Keratinocyte (primary cell): ENCODE measurements around the gene HMGCS1.

ENCODE experiments used
- EZH2 ChIP-seq: IDR thresholded peaks from one replicate; pipeline ENCODE4 v1.6.1; 2012; ENCODE audit warnings: inconsistent platforms, mild to moderate bottlenecking, low read length, moderate library complexity
- TF ChIP-seq, protein P1 (sequence below), 3 experiments: IDR thresholded peaks in 1 of 3; conservative IDR thresholded peaks in 1 of 3; optimal IDR thresholded peaks in 1 of 3; 2 replicates in 2 of 3; 3 replicates in 1 of 3; pipeline versions ENCODE3 to v1.5.1; 2011; ENCODE audit warnings: low read length in 3 of 3, mild to moderate bottlenecking in 3 of 3, moderate library complexity in 2 of 3, control low read depth in 1 of 3, inconsistent platforms in 1 of 3; ENCODE audit not compliant: insufficient read depth in 2 of 3; ENCODE audit errors: extremely low read depth in 1 of 3

GRCh38 chr5:43242196-43242595, 71.0 kb downstream of the HMGCS1 start:
- TF ChIP-seq, protein P1, sequence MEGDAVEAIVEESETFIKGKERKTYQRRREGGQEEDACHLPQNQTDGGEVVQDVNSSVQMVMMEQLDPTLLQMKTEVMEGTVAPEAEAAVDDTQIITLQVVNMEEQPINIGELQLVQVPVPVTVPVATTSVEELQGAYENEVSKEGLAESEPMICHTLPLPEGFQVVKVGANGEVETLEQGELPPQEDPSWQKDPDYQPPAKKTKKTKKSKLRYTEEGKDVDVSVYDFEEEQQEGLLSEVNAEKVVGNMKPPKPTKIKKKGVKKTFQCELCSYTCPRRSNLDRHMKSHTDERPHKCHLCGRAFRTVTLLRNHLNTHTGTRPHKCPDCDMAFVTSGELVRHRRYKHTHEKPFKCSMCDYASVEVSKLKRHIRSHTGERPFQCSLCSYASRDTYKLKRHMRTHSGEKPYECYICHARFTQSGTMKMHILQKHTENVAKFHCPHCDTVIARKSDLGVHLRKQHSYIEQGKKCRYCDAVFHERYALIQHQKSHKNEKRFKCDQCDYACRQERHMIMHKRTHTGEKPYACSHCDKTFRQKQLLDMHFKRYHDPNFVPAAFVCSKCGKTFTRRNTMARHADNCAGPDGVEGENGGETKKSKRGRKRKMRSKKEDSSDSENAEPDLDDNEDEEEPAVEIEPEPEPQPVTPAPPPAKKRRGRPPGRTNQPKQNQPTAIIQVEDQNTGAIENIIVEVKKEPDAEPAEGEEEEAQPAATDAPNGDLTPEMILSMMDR (optimal IDR thresholded peaks at IDR 0.05 in 1 of 3, IDR thresholded peaks at IDR 0.05 in 1 of 3, conservative IDR thresholded peaks at IDR 0.05 in 1 of 3; ENCODE audit: extremely low read depth in 1 of 3, insufficient read depth in 2 of 3, low read length in 3 of 3) = no peak
- no peak for TF ChIP-seq EZH2
